ENCODE data around the gene MRPS9. TPM values are rescaled to one million over a fixed set of nuclear protein-coding genes. Genes with fewer than 3 reads are reported as not detected.

Gene MRPS9
- 27.1 and 32.0 TPM in 2 replicates for total RNA-seq

DNA sequence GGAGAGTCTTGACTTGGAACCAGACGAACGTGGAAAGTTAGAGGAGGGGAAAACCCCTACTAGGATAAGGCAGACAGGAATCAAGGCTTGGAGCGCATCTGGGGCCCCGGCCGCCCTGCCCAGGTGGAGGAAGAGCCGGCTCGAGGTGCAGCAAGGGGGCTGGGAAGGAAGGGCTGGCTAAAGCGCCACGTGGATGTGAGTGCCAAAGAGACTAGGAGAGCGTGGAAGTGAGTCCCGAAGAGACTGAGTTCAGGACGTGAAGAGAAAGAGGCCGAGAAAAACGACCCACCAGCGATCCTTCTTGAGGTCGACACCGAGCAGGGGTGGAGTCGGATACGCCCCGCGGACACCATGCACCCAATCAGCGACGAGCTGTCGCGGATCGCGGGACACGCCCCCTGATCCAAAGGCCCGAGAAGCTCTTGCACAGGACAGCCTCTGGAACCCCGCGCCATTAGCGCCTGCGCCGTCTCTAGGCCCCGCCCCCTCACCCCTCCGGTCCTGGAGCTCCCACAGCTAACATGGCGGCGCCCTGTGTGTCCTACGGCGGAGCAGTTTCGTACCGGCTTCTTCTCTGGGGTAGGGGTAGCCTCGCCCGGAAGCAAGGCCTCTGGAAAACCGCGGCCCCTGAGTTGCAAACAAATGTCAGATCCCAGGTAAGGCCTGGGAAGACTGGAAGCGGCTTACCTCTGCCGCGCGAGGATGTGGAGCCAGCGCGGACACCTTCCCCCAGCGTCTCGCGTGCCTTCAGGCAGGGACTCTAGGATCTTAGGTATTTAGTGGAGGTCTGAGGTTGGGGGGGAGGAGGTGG, at the start of gene MRPS9:
TSS of gene MRPS9 (plus strand) at position 498 of the 811 bp plus-strand sequence. CDS start at position 522, 24 bp downstream.

Other genes with a start within 250 kb of the MRPS9 start
- not detected in 2 replicates for gene POU3F3, start 184.0 kb upstream of the MRPS9 start, total RNA-seq
- not detected in 2 replicates for gene GPR45, start 203.7 kb downstream of the MRPS9 start, total RNA-seq